ENCODE measurements around the gene TIPARP.
A peak's percentile ranks its signal among the peaks of the same experiment; 100 is the strongest.

TIPARP gene

DNA sequence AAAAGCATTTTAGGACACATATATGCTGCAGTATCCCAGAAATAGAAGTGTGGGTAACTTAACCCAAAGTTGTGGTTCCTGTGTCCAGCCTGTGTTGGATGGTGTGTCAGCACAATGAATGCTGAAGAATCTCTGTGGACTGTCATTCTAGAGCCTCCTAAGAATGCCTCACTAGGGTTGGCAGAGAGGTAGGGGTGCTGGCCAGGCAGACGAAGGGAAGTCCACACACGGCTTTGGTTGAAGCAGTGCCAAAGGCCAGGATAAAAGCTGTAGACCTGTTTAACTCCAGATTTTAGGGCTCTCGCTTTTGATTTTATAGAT, 43.7 kb upstream of the TIPARP start:
- Mint-ChIP-seq H3K36me3 (ENCODE audit: low read depth) (no peaks in the 10 kb centered on the region), H3K9me3 (no peaks in the 10 kb centered on the region), H3K4me3 (no peak overlapping the region), H3K27ac (peak overlapping the region in 1 of 3 experiments; percentile 24), H3K4me1 (peaks cover 34% of the 10 kb centered on the region), H3K27me3 (ENCODE audit: low read depth) (no peaks in the 10 kb centered on the region)
- TF ChIP-seq, protein P1, sequence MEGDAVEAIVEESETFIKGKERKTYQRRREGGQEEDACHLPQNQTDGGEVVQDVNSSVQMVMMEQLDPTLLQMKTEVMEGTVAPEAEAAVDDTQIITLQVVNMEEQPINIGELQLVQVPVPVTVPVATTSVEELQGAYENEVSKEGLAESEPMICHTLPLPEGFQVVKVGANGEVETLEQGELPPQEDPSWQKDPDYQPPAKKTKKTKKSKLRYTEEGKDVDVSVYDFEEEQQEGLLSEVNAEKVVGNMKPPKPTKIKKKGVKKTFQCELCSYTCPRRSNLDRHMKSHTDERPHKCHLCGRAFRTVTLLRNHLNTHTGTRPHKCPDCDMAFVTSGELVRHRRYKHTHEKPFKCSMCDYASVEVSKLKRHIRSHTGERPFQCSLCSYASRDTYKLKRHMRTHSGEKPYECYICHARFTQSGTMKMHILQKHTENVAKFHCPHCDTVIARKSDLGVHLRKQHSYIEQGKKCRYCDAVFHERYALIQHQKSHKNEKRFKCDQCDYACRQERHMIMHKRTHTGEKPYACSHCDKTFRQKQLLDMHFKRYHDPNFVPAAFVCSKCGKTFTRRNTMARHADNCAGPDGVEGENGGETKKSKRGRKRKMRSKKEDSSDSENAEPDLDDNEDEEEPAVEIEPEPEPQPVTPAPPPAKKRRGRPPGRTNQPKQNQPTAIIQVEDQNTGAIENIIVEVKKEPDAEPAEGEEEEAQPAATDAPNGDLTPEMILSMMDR (IDR thresholded peaks at IDR 0.05; ENCODE audit: unreplicated experiment in 3 of 3) = no peak

DNA sequence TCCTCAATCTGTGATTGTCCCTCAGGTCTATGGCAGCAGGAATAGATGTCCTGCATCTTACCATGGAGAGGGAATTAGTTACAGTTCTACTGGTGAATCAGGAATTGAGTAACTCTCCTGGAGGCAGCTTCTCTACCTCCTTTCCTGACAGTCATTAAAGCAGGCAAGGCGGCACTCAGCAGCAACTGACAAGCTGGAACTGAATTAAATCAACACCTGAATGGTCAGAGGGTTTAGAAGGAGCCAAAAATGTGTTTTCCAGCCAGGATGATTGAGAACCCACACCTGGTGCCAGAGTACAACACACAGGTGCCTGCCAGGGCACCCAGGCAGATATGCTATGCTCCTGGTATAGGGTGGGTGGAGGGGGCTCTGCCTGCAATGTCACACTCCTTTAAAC, 43.1 kb upstream of the TIPARP start:
- no peaks in the 10 kb centered on the region for H3K27me3 Mint-ChIP-seq (ENCODE audit: low read depth)
- H3K27ac Mint-ChIP-seq = no peak overlapping the region
- TF ChIP-seq, protein P1 (IDR thresholded peaks at IDR 0.05; ENCODE audit: unreplicated experiment in 3 of 3) = no peak
- no peaks in the 10 kb centered on the region for H3K9me3 Mint-ChIP-seq
- H3K4me3 Mint-ChIP-seq = no peak overlapping the region
- no peaks in the 10 kb centered on the region for H3K36me3 Mint-ChIP-seq (ENCODE audit: low read depth)
- peaks cover 34% of the 10 kb centered on the region for H3K4me1 Mint-ChIP-seq

DNA sequence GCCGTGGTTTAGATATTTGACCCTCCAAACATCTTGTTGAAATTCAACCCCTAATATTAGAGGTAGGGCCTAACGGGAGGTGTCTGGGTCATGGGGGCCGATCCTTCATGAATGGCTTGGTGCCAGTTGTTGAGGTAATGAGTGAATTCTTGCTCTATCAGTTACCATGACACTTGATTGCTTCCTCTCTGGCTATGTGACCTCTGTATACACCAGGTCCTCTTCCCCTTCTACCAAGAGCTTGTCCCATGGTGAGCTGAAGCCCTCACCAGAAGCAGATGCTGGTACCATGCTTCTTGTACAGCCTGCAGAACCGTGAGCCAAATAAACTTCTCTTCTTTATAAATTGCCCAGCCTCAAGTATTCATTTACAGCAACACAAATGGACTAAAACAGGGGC, 41.8 kb upstream of the TIPARP start:
- Mint-ChIP-seq H3K4me1 (peaks cover 32% of the 10 kb centered on the region), H3K27me3 (ENCODE audit: low read depth) (no peaks in the 10 kb centered on the region), H3K36me3 (ENCODE audit: low read depth) (no peaks in the 10 kb centered on the region), H3K4me3 (no peak overlapping the region), H3K27ac (no peak overlapping the region), H3K9me3 (no peaks in the 10 kb centered on the region)
- TF ChIP-seq, protein P1 (IDR thresholded peaks at IDR 0.05; ENCODE audit: unreplicated experiment in 3 of 3) = no peak

DNA sequence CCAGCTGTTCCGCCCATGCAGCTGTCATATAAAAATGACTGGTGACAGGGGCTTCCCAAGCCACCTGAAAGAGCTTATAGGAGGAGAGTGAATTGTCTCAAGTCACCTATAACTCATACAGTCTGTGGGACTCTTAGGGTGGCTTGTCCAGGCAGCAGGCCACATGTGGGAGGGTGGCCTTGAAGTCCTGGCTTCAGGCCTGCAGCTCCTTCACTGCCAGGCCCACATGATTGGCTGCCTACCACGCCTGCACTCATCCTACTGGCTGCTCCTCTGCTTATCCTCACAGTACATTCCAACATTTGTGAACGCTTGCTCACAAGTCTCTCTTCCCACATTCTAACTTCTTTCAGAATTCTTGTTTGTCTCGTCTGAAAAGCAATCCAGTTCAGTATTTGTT, 41.1 kb upstream of the TIPARP start:
- TF ChIP-seq, protein P1 (IDR thresholded peaks at IDR 0.05; ENCODE audit: unreplicated experiment in 3 of 3) = no peak
- peaks cover 24% of the 10 kb centered on the region for H3K4me1 Mint-ChIP-seq
- H3K27ac Mint-ChIP-seq = no peak overlapping the region
- H3K9me3 Mint-ChIP-seq = no peaks in the 10 kb centered on the region
- no peak overlapping the region for H3K4me3 Mint-ChIP-seq
- H3K36me3 Mint-ChIP-seq (ENCODE audit: low read depth) = no peaks in the 10 kb centered on the region
- no peaks in the 10 kb centered on the region for H3K27me3 Mint-ChIP-seq (ENCODE audit: low read depth)

DNA sequence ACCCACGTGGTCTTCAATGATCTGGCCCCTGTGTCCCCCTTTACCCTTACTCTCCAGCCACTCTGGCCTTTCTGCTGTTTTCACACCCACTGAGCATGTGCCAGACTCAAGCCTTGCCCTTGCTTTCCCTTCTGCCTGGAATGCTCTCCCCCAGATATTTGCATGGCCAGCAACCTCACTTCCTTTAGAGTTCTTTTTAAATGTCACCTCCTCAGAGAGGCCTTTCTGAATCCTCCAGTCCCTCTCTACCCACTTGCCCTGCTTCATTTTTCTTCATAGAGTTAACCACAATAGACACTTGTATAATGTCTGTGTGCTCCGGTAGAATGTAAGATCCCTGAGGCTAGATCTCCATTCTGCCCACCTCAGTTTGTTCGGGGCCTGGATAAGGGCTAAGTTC, 39.4 kb upstream of the TIPARP start:
- Mint-ChIP-seq H3K27ac (no peak overlapping the region), H3K9me3 (no peaks in the 10 kb centered on the region), H3K4me1 (peaks cover 14% of the 10 kb centered on the region), H3K27me3 (ENCODE audit: low read depth) (no peaks in the 10 kb centered on the region), H3K4me3 (no peak overlapping the region), H3K36me3 (ENCODE audit: low read depth) (no peaks in the 10 kb centered on the region)
- TF ChIP-seq, protein P1 (IDR thresholded peaks at IDR 0.05; ENCODE audit: unreplicated experiment in 3 of 3) = no peak

DNA sequence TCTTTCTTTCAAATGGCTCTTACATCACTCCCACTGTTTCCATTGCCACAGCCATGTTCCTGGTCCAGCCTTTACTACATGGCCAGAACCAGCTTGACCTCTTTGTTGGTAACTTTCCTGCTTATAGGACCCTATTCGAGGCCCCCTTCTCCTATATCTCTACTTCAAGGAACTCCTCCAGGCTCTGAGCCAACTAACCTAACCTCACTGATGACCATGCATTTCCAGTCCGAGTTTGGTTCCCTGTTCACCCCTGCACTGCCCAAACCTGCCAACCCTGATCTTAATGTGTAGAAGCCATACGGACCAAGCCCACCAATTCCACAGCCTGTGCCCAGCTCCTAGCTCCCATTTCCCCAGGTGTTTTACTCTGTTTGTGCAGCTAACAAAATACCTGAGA, 38.4 kb upstream of the TIPARP start:
- Mint-ChIP-seq H3K4me3 (no peak overlapping the region), H3K36me3 (ENCODE audit: low read depth) (no peaks in the 10 kb centered on the region), H3K4me1 (peaks cover 7% of the 10 kb centered on the region), H3K9me3 (no peaks in the 10 kb centered on the region), H3K27me3 (ENCODE audit: low read depth) (no peaks in the 10 kb centered on the region), H3K27ac (no peak overlapping the region)
- TF ChIP-seq, protein P1 (IDR thresholded peaks at IDR 0.05; ENCODE audit: unreplicated experiment in 3 of 3) = no peak
